Measurements from ENCODE around the gene AUTS2.

The AUTS2 gene

DNA sequence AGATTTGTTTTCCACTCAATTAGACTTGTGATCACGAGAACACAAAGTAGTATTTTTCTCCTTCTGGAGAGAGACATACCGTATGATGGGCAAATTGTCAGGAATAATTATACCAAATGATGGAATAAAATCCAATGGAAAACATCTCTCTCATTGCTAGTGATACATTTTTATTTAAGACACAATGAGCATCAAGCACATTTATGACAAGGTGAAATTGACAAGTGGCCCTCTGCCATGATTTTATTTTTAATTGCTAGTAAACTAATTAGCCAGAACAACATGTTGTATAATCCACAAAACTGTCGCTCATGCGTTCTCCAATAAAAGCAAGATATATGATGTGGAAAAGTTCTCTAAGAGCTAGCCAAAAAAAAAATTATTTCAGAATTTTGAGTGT lies 620.8 kb downstream of the AUTS2 start:
- TF ChIP-seq, protein P1, sequence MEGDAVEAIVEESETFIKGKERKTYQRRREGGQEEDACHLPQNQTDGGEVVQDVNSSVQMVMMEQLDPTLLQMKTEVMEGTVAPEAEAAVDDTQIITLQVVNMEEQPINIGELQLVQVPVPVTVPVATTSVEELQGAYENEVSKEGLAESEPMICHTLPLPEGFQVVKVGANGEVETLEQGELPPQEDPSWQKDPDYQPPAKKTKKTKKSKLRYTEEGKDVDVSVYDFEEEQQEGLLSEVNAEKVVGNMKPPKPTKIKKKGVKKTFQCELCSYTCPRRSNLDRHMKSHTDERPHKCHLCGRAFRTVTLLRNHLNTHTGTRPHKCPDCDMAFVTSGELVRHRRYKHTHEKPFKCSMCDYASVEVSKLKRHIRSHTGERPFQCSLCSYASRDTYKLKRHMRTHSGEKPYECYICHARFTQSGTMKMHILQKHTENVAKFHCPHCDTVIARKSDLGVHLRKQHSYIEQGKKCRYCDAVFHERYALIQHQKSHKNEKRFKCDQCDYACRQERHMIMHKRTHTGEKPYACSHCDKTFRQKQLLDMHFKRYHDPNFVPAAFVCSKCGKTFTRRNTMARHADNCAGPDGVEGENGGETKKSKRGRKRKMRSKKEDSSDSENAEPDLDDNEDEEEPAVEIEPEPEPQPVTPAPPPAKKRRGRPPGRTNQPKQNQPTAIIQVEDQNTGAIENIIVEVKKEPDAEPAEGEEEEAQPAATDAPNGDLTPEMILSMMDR (IDR thresholded peaks at IDR 0.05; ENCODE audit: low read depth, low read length, missing control alignments): no peak
- no peak for DNase-seq (ENCODE audit: extremely low read depth, low read depth)
- H3K4me3 ChIP-seq (replicated peaks; ENCODE audit: low read depth, low read length): no peak overlapping the region

GRCh38 chr7:70229242-70229641 lies 631.0 kb downstream of the AUTS2 start:
- no peak for DNase-seq (ENCODE audit: extremely low read depth, low read depth)
- TF ChIP-seq, protein P1 (IDR thresholded peaks at IDR 0.05; ENCODE audit: low read depth, low read length, missing control alignments): no peak
- no peak overlapping the region for H3K4me3 ChIP-seq (replicated peaks; ENCODE audit: low read depth, low read length)

DNA sequence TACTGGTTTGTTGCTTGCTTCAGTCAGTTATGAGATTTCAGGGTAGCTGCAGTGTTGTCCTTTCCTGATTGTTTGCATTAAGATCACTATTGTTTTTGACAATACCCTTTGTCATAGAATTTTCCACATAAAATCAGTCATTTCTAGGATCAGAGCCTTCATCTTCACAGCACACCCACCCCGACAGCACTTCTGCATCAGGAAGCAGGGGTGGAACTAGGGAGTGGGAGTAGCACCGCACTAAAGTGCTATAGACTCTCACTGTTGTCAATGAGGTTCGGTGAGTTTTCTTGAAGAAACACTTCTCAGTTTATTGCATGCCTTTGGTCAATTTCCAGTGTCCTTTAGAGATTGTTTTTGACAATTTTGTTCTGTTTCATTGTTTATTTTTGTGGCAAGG lies 632.5 kb downstream of the AUTS2 start:
- TF ChIP-seq, protein P1 (IDR thresholded peaks at IDR 0.05; ENCODE audit: low read depth, low read length, missing control alignments): no peak
- no peak overlapping the region for H3K4me3 ChIP-seq (replicated peaks; ENCODE audit: low read depth, low read length)
- no peak for DNase-seq (ENCODE audit: extremely low read depth, low read depth)

GRCh38 chr7:70233776-70234175 lies 635.5 kb downstream of the AUTS2 start:
- TF ChIP-seq, protein P1 (IDR thresholded peaks at IDR 0.05; ENCODE audit: low read depth, low read length, missing control alignments): no peak
- no peak overlapping the region for H3K4me3 ChIP-seq (replicated peaks; ENCODE audit: low read depth, low read length)
- DNase-seq (ENCODE audit: extremely low read depth, low read depth): no peak

- no peak for DNase-seq (ENCODE audit: extremely low read depth, low read depth)
- TF ChIP-seq, protein P1 (IDR thresholded peaks at IDR 0.05; ENCODE audit: low read depth, low read length, missing control alignments): no peak
- no peak overlapping the region for H3K4me3 ChIP-seq (replicated peaks; ENCODE audit: low read depth, low read length)
Observed at GRCh38 chr7:70237256-70237655, 639.0 kb downstream of the AUTS2 start.

- H3K4me3 ChIP-seq (replicated peaks; ENCODE audit: low read depth, low read length): no peak overlapping the region
- TF ChIP-seq, protein P1 (IDR thresholded peaks at IDR 0.05; ENCODE audit: low read depth, low read length, missing control alignments): no peak
- DNase-seq (ENCODE audit: extremely low read depth, low read depth): no peak
Observed at GRCh38 chr7:70237831-70238575, 639.7 kb downstream of the AUTS2 start.

GRCh38 chr7:70239918-70240317 lies 641.6 kb downstream of the AUTS2 start:
- TF ChIP-seq, protein P1 (IDR thresholded peaks at IDR 0.05; ENCODE audit: low read depth, low read length, missing control alignments): no peak
- DNase-seq (ENCODE audit: extremely low read depth, low read depth): no peak
- H3K4me3 ChIP-seq (replicated peaks; ENCODE audit: low read depth, low read length): no peak overlapping the region

All from HFF-Myc (cell line).